ENCODE measurements around the gene GOLGA8H.
"Not testable (repeated sequence)": the region's sequence is repeated elsewhere in the genome, so short reads cannot be mapped to it uniquely, and the experiment has no call there.

Gene GOLGA8H, protein sequence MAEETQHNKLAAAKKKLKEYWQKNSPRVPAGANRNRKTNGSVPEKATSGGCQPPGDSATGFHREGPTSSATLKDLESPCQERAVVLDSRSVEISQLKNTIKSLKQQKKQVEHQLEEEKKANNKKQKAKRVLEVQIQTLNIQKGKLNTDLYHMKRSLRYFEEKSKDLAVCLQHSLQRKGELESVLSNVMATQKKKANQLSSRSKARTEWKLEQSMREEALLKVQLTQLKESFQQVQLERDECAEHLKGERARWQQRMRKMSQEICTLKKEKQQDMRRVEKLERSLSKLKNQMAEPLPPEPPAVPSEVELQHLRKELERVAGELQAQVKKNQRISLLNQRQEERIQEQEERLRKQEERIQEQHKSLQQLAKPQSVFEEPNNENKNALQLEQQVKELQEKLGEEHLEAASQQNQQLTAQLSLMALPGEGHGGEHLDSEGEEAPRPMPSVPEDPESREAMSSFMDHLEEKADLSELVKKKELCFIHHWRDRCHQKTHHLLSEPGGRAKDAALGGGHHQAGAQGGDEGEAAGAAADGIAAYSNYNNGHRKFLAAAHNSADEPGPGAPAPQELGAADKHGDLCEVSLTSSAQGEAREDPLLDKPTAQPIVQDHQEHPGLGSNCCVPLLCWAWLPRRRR

DNA sequence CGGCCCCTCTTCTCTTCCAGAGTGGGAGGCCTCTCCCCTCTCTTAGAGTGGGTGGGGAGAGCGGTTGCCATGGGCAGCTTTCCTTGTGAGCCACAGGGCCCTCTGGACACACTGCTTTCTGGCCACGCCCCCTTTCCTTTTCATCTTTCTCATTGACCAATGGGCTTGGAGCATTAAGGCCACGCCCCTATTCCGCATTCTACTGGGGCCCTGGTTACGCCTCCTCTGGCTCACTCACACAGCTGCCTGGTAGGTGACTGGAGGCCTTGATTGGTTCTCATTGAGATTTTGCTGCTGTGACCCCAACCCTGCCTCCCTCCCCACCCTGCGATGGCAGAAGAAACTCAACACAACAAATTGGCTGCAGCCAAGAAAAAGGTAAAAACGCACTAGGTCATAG, at the start of gene GOLGA8H:
GOLGA8H (plus strand) TSS at position 233 of the 400 bp plus-strand sequence; CDS start at position 331, 98 bp downstream.
- DNase-seq, result not testable (repeated sequence)

DNA sequence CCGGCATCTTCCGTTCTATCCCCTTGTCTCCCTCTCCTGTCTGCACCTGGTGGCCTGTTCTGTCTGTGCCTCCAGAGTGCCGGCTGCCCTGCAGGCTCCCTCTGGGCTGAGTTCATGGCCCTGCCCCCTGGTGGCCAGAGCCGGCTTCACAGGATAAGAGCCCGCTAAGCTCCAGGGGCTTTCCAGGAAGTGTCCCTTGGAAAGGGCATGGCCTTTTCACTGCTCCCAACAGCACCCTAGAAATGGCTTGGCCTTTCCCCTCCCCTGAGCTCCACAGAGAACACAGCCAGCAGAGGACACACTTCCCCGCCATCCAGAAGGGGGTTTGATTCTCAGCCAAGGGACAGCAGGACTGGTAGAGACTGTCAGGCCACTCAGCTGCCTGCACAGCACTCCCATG, 36.9 kb upstream of the GOLGA8H start:
- not testable (repeated sequence) for DNase-seq

DNA sequence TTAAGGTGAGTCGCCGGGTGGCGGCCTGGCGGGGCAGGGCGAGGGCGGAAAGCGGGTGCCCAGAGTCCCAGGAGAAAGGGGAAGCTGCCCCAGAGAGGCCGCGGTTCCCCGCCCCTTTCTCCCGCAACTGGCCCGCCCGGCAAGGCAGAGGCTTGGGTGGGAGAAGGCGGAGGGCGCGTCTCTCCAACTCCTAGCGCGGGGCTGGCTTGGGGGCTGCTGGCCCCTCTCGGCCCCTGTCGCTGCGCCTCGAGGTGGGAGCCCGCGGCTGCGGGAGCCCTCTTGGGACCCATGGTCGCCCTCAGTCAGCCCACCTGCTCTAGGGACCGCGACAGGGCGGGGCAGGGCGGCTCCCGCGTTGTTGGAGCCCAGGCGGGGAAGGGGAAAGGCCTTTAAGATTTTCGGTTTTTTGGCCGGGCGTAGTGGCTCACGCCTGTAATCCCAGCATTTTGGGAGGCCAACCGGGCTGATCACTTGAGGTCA, 30.8 kb upstream of the GOLGA8H start:
- DNase-seq, result not testable (repeated sequence)

DNA sequence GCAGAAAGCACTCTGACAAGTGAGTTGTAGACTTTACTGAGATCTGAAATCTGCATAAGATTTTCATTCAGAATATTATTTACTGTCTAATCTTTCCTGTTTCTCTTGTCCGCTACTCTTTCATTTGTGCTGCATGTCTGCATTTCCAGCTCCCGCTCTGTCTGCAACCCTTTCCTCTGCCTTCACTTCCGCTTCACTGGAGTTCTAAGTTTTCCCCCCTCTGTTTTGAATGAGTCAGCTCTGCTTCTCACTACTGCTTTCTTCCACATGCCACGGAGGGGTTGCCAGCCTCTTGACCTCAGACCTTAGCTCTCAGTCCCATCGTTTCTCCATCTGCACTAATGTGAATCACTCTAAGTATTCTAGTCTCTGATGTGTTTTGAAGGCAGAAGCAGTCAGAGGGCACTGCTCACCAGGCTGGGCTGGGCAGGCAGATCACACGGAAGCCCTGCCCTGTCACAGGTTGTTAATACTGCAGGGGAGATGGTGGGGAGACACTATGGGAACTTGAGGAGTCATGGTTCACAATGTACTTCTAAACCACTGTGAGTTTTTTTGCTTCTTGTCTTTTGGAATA, 24.3 kb upstream of the GOLGA8H start:
- DNase-seq, result not testable (repeated sequence)

DNA sequence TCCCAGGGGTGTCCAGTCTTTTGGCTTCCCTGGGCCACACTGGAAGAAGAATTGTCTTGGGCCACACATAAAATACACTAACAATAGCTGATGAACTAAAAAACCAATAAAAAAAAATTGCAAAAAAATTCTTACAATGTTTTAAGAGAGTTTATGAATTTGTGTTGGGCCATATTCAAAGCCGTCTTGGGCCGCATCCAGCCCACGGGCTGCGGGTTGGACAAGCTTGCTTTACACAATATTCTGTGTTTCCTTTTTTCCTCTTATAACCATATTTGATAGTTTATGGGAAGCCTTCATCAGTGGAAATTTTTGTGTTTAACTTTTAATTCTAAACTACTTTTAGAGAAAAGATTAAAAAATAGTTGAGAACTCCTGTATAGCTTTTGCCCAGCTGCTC, 23.1 kb upstream of the GOLGA8H start:
- not testable (repeated sequence) for DNase-seq

DNA sequence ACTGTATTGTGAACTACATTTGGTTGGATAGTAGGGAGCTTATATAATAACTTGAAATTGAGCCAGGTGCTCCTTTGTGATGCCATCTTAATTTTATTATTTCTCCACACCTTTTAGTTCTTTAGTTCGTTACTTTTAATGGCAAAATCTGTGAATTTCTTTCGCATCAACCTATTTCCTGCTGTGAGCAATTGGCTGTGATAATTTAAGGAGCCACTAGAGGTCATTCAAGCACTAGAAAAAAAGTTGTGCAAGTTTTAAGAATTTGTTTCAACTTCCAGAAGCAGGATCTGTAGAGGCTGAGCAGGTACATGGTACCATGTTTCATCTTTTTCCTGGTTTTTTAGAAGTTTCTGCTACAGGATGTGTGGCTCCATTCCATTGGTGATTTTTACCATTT, 4.9 kb upstream of the GOLGA8H start:
- DNase-seq, result not testable (repeated sequence)

DNA sequence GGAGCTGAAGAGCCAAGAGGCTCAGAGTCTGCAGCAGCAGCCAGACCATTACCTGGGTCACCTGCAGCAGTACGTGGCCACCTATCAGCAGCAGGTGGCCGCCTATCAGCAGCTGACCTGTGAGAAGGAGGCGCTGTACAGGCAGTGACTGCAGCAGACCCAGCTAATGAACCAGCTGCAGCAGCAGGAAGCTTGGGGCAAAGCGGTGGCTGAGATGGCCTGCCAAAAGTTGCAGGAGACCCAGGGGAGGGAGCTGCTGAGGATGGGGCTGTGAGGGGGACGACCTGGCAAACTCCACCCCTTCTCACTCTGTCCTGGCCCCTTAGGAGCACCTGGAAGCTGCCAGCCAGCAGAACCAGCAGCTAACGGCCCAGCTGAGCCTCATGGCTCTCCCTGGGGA, 8.4 kb downstream of the GOLGA8H start:
- not testable (repeated sequence) for DNase-seq

DNA sequence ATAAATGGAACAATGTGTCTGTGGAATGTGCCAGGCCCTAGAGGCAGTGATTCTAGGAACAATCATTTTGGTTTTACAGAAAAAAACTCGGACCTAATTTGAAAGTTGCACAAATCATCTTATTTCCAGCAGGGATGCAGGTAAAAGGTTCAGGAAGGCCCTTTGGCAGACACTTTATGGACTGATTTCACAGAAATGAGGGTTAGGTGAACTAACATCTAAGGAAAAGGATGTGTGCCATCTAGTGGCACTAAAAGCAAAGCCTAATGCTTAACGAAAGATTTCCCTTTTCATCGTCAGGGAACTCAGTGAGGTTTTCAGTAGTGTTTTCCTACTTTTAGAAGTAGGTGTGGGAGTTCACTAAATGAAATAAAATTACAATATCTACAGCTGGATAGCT, 17.5 kb downstream of the GOLGA8H start:
- DNase-seq, result not testable (repeated sequence)

DNA sequence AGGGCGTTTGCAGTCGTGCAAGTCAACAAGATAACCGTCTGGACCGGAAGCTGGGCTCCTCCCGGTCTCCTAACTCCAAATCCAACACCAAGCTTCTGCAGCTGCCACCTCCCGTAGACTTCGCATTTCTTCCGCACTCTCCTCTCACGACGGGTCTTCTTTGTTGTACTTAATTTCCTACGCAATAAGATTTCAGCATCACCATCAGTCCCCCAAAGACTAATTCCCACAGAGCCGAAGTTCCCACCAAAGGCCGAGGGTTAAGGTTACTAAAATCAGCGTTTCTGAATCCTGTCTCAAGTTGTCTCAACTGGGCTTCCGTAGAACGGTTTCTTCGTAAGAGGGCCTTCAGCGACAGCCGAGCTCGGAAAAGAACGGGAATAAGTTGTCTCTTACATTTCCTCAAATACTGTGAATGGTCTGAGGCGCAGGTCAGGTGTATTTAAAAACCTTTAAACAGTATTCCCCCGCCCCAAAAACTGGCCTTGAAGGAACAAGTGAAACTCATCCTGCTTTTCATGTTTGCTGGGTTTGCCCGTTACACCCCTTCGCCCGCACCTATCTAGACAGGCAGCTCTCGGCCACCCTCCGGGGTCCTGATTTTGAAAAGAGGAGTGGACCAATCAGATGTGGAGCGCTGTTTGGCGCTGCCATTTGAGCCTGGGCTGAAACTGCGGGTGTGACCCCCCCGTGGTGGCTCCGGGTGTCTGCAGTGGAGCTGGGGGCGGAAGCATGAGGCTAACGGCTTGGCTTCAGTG, 21.8 kb downstream of the GOLGA8H start, which contains the start of gene ARHGAP11B:
ARHGAP11B (plus strand) TSS at position 693 of the 758 bp plus-strand sequence.
- DNase-seq, result not testable (repeated sequence)

DNA sequence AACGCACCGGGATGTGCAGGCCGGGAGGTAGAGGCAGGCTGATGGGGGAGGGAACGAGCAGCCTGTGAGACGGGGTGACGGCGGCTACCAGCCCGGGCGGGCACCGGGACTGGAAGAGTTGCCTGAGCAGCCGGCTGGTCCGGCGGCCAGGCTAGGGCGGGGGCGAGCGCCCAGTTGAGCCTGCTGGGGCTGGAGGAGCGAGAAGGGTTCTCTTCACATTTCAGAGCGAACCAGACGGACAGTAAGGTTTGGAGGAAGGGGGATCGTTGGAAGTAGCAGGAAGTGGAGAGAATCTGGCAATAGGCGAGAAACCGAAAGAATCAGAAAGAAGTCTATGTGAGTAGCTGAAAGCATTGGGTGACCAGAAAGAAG, 22.4 kb downstream of the GOLGA8H start:
- not testable (repeated sequence) for DNase-seq

DNA sequence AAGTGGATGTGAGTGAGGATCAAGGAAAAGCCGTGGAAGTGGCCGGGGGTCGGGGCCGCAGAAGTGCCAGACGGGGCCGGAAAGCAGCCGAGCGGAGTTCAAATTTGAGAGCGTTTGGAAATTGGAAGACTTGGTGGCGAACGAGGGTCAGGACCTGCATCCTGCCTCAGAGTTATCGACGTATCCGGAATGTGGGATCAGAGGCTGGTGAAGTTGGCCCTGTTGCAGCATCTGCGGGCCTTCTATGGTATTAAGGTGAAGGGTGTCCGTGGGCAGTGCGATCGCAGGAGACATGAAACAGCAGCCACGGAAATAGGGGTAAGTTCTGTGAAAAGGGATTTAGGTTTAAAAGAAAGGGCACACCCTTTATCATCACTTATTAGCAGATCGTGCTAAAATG, 22.8 kb downstream of the GOLGA8H start:
- DNase-seq, result not testable (repeated sequence)

DNA sequence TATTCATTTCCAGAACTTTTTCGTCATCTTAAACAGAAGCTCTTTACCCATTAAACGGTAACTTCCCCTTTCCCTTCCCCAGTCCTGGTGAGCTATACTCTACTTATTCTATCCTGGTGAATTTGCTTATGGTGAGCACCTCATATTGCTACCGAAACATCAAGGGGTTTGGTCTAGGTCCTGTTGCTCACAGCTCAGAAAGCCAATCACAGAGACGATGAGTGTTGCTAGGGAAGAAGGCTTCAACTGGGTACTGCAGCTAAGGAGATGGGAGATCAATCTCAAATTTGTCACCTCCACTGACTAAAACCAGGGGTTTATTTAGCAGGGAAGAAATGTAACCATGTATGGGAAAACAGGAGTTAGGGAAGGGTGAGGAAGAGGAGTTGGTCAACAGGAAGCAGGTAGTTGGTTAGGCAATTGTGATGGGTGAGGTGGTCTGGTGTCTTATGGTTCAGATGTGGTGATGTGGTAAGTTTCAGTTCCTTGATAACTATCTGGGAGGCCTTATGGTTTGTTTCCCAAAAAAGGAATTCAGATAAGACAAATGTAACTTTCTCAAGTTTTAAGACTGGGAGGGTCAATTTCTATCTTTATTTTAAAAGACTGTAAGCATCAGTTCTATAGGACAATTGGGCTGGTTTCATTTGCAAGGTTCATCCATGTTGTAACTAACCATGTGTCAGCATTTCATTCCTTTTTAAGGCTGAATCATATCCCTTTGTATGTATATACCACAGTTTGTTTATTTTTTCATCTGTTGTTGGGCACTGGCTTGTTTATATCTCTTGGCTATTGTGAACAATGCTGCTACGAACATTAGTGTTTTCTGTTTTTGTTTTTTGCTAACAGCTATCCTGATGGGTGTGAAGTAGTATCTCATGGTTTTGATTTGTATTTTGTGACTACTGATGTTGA, 46.4 kb downstream of the GOLGA8H start:
- no peak for DNase-seq

DNA sequence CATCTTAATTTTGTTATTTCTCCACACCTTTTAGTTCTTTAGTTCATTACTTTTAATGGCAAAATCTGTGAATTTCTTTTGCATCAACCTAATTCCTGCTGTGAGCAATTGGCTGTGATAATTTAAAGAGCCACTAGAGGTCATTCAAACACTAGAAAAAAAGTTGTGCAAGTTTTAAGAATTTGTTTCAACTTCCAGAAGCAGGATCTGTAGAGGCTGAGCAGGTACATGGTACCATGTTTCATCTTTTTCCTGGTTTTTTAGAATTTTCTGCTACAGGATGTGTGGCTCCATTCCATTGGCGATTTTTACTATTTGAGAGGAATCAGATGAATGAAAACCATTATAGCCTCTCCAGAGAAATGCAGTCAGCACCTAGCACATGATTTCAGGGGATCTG, 57.3 kb downstream of the GOLGA8H start:
- DNase-seq, result not testable (repeated sequence)

Measured in NCI-H1092 (cell line).